PC-9 (cell line): ENCODE results near the gene NKAIN2. TPM values are rescaled to one million over a fixed set of nuclear protein-coding genes. Genes with fewer than 3 reads are reported as not detected.

Experiments
- BruUV-seq: library from RNA; stranded (reverse); fragments of 400-500 nt; replicated peaks from 2 replicates; lab custom pipeline; 2021; lab: Mats Ljungman, UMichigan
- CTCF ChIA-PET: fragments of 300-600 bp; sonication (Branson Sonifier 250); formaldehyde crosslinking; loops from one replicate; lab custom pipeline; 2022; ENCODE audit warnings: antibody characterized with exemption; lab: Charles Lee
- POLR2A ChIA-PET: fragments of 300-600 bp; sonication (Branson Sonifier 250); formaldehyde crosslinking; loops from one replicate; lab custom pipeline; 2022; ENCODE audit warnings: antibody characterized with exemption; ENCODE audit not compliant: unreplicated experiment; lab: Charles Lee
- DNase-seq, 2 experiments: peaks; one replicate each; pipeline versions ENCODE4 v3.0.0 to v3.0.0-alpha.2; 2015 to 2022; ENCODE audit warnings: mixed read lengths in 1 of 2
- H2AFZ ChIP-seq: fragments of 200-600 bp; sonication (generic); 2 replicates; pipeline ENCODE4 v1.8.1; 2017; ENCODE audit warnings: antibody characterized with exemption
- H3F3A ChIP-seq: fragments of 200-600 bp; sonication (generic); 2 replicates; pipeline ENCODE4 v1.8.1; 2017; ENCODE audit warnings: antibody characterized with exemption, mild to moderate bottlenecking, low read depth; ENCODE audit not compliant: insufficient read depth
- H3K27ac ChIP-seq: fragments of 200-600 bp; sonication (generic); 2 replicates; pipeline ENCODE4 v1.6.1; 2016; ENCODE audit warnings: mixed run types
- H3K27me3 ChIP-seq: fragments of 200-600 bp; sonication (generic); 2 replicates; pipeline ENCODE4 v1.6.1; 2016; ENCODE audit warnings: low read depth, mixed run types; ENCODE audit not compliant: insufficient read depth
- H3K36me3 ChIP-seq: fragments of 200-600 bp; sonication (generic); 2 replicates; pipeline ENCODE4 v1.6.1; 2016; ENCODE audit warnings: low read depth, mixed run types
- H3K4me1 ChIP-seq: fragments of 200-600 bp; sonication (generic); replicated peaks from 2 replicates; pipeline ENCODE4 v1.6.1; 2016; ENCODE audit warnings: mixed run types; ENCODE audit not compliant: insufficient read depth
- H3K4me2 ChIP-seq: fragments of 200-600 bp; sonication (generic); 2 replicates; pipeline ENCODE4 v1.6.1; 2017; ENCODE audit warnings: mixed run types
- H3K4me3 ChIP-seq: fragments of 200-600 bp; sonication (generic); 2 replicates; pipeline ENCODE4 v1.6.1; 2016; ENCODE audit warnings: mixed run types
- H3K79me2 ChIP-seq: fragments of 200-600 bp; sonication (generic); 2 replicates; pipeline ENCODE4 v1.6.1; 2017; ENCODE audit warnings: low read depth, mixed run types
- H3K9me2 ChIP-seq: fragments of 200-600 bp; sonication (generic); 2 replicates; pipeline ENCODE4 v1.8.1; 2017; ENCODE audit warnings: mild to moderate bottlenecking; ENCODE audit not compliant: insufficient read depth
- H3K9me3 ChIP-seq: fragments of 200-600 bp; sonication (generic); 2 replicates; pipeline ENCODE4 v1.8.1; 2016; ENCODE audit warnings: low read depth; ENCODE audit not compliant: insufficient read depth
- H4K20me1 ChIP-seq: fragments of 200-600 bp; sonication (generic); 2 replicates; pipeline ENCODE4 v1.8.1; 2017; ENCODE audit not compliant: insufficient read depth
- EZH2 ChIP-seq: fragments of 200-600 bp; sonication (generic); IDR thresholded peaks from 2 replicates; pipeline ENCODE4 v1.8.0; 2017; ENCODE audit warnings: antibody characterized with exemption, low read depth
- intact Hi-C: fragments of 100-400 bp; cut with micrococcal nuclease; formaldehyde crosslinking; loops from one replicate; pipeline ENCODE4 v1.10.0; 2022; ENCODE audit not compliant: unreplicated experiment
- total RNA-seq: library from RNA; stranded (reverse); gene quantifications from 2 replicates; pipeline ENCODE4 v1.2.3, GENCODE V29; 2021
- TF ChIP-seq, protein P1 (sequence below): fragments of 200-600 bp; sonication (generic); conservative IDR thresholded peaks from 2 replicates; pipeline ENCODE4 v1.6.1; 2017; ENCODE audit warnings: mixed run types, antibody characterized with exemption, mild to moderate bottlenecking, moderate library complexity

The NKAIN2 gene
- total RNA-seq, 1 experiment from 2014 or later, result not detected

GRCh38 chr6:123931928-123932327, 128.3 kb downstream of the NKAIN2 start:
- ChIA-PET POLR2A (no interaction called here), CTCF (no interaction called here)
- peaks cover 2% of the 10 kb centered on the region; the same call in 1 of the 2 replicates for H3K9me2 ChIP-seq
- intact Hi-C loops, result no loop called here
- no peak overlapping the region for H3K27ac ChIP-seq
- DNase-seq, result no peak
- TF ChIP-seq EZH2, result no peak
- TF ChIP-seq, protein P1, sequence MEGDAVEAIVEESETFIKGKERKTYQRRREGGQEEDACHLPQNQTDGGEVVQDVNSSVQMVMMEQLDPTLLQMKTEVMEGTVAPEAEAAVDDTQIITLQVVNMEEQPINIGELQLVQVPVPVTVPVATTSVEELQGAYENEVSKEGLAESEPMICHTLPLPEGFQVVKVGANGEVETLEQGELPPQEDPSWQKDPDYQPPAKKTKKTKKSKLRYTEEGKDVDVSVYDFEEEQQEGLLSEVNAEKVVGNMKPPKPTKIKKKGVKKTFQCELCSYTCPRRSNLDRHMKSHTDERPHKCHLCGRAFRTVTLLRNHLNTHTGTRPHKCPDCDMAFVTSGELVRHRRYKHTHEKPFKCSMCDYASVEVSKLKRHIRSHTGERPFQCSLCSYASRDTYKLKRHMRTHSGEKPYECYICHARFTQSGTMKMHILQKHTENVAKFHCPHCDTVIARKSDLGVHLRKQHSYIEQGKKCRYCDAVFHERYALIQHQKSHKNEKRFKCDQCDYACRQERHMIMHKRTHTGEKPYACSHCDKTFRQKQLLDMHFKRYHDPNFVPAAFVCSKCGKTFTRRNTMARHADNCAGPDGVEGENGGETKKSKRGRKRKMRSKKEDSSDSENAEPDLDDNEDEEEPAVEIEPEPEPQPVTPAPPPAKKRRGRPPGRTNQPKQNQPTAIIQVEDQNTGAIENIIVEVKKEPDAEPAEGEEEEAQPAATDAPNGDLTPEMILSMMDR, result no peak
- H3K4me1 ChIP-seq, result no peaks in the 10 kb centered on the region
- no peaks in the 10 kb centered on the region for H3K9me3 ChIP-seq
- no peak overlapping the region for H3K4me3 ChIP-seq
- no peaks in the 10 kb centered on the region for H3K27me3 ChIP-seq
- H3K4me2 ChIP-seq, result no peak overlapping the region
- no TSS peak for BruUV-seq
- no peaks in the 10 kb centered on the region for H4K20me1 ChIP-seq
- no peak overlapping the region for H2AFZ ChIP-seq
- H3K36me3 ChIP-seq, result no peaks in the 10 kb centered on the region
- H3F3A ChIP-seq, result no peaks in the 10 kb centered on the region
- no peaks in the 10 kb centered on the region for H3K79me2 ChIP-seq

GRCh38 chr6:123940551-123940950, 136.9 kb downstream of the NKAIN2 start:
- intact Hi-C loops, result no loop called here
- no peaks in the 10 kb centered on the region for H4K20me1 ChIP-seq
- H3K36me3 ChIP-seq, result no peaks in the 10 kb centered on the region
- no peaks in the 10 kb centered on the region for H3K4me1 ChIP-seq
- no peak overlapping the region for H2AFZ ChIP-seq
- H3K79me2 ChIP-seq, result no peaks in the 10 kb centered on the region
- H3K4me3 ChIP-seq, result no peak overlapping the region
- BruUV-seq, result no TSS peak
- TF ChIP-seq, protein P1, result no peak
- TF ChIP-seq EZH2, result no peak
- no peak overlapping the region for H3K27ac ChIP-seq
- no peaks in the 10 kb centered on the region for H3F3A ChIP-seq
- ChIA-PET CTCF (no interaction called here), POLR2A (no interaction called here)
- no peaks in the 10 kb centered on the region for H3K27me3 ChIP-seq
- no peaks in the 10 kb centered on the region for H3K9me3 ChIP-seq
- no peak for DNase-seq
- no peak overlapping the region for H3K4me2 ChIP-seq
- H3K9me2 ChIP-seq, result no peaks in the 10 kb centered on the region

DNA sequence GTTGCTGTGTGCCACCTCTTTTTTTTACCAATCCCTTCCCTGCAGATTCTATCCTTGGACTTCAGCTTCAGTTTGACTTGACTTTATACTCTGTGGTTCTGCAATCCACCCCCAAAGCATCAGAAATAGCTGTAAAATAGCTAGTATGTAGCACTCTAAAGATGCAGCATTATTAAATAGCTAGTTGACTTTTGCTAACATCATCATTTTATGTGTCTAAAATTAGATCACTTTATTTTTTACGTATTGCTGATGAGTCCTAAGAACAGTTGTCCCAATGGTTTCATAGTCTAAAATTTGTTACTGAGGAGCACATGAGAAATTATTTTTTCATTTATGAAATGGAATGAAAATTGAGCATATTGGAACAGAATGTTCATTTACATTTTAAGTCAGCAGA, 138.2 kb downstream of the NKAIN2 start:
- intact Hi-C loops, result no loop called here
- H4K20me1 ChIP-seq, result no peaks in the 10 kb centered on the region
- H3K36me3 ChIP-seq, result no peaks in the 10 kb centered on the region
- H3K9me3 ChIP-seq, result no peaks in the 10 kb centered on the region
- TF ChIP-seq, protein P1, result no peak
- TF ChIP-seq EZH2, result no peak
- H3F3A ChIP-seq, result no peaks in the 10 kb centered on the region
- no peak overlapping the region for H2AFZ ChIP-seq
- no peak for DNase-seq
- H3K27me3 ChIP-seq, result no peaks in the 10 kb centered on the region
- no TSS peak for BruUV-seq
- H3K27ac ChIP-seq, result no peak overlapping the region
- H3K9me2 ChIP-seq, result no peaks in the 10 kb centered on the region
- no peak overlapping the region for H3K4me3 ChIP-seq
- H3K4me1 ChIP-seq, result no peaks in the 10 kb centered on the region
- ChIA-PET POLR2A (no interaction called here), CTCF (no interaction called here)
- H3K79me2 ChIP-seq, result no peaks in the 10 kb centered on the region
- no peak overlapping the region for H3K4me2 ChIP-seq
